M059J (cell line): ENCODE results near the gene RCC1. TPM values are rescaled to one million over a fixed set of nuclear protein-coding genes. Genes with fewer than 3 reads are reported as not detected.
"Not testable (repeated sequence)": the region's sequence is repeated elsewhere in the genome, so short reads cannot be mapped to it uniquely, and the experiment has no call there.

Experiments used
- DNase-seq: peaks from one replicate; pipeline ENCODE4 v3.0.0-alpha.2; 2012; ENCODE audit warnings: low read depth
- total RNA-seq: library from RNA; depleted of rRNA; stranded (reverse); fragments of >200 nt; shearing (Covaris generic); gene quantifications from 2 replicates; pipeline ENCODE4 v1.2.3, GENCODE V29; 2014; rRNA removed

Gene RCC1, protein sequence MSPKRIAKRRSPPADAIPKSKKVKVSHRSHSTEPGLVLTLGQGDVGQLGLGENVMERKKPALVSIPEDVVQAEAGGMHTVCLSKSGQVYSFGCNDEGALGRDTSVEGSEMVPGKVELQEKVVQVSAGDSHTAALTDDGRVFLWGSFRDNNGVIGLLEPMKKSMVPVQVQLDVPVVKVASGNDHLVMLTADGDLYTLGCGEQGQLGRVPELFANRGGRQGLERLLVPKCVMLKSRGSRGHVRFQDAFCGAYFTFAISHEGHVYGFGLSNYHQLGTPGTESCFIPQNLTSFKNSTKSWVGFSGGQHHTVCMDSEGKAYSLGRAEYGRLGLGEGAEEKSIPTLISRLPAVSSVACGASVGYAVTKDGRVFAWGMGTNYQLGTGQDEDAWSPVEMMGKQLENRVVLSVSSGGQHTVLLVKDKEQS
- total RNA-seq: 36.8 and 49.1 TPM in 2 replicates

DNA sequence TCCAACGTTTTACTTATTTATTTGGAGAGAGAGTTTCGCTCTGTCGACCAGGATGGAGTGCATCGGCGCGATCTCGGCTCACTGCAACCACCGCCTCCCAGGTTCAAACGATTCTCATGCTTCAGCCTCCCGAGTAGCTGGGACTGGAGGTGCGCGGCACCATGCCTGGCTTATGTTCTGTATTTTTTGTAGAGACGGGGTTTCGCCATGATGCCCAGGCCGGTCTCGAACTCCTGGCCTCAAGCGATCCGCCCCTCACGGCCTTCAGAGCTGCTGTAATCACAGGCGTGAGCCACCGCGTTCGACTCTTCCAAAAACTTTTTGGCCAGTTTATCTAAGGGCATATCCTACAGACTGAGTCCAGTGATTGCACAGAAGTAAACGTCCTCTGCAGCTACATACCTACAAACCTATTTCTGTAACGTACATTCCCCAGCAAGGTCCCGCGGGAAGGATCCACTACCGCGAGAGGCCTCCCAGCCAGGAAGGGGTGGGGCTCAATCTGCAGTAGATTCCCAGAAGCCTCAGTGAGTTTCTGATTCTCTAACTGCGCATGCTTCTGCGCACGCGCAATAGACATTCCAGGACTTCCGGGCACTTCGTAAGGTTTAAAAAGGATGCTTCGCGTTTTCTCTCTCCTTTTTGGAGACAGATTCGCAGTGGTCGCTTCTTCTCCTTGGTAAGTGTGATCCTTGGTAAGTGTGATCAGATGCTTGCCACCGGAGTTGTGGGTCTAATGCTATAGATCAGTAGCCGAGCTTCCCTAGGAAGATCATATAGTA lies at the start of gene RCC1:
TSS of gene RCC1 (plus strand) at position 638 of the 782 bp plus-strand sequence. CDS start 23,824 bp downstream, outside the sequence.
- peak; percentile 99 for DNase-seq

DNA sequence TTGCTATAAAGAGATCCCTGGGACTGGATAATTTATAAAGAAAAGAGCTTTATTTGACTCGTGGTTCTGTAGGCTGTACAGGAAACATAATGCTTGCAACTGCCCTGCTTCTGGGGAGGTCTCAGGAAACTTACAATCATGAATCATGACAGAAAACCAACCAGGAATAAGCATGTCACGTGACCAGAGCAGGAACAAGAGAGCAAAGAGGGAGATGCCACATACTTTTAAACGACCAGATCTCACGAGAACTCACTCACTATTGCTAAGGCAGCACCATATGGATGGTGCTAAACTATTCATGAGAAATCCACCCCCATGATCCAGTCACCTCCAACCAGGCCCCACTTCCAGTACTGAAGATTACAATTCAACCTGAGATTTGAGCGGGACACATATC lies 49.8 kb upstream of the RCC1 start:
- DNase-seq: peak; percentile 81

DNA sequence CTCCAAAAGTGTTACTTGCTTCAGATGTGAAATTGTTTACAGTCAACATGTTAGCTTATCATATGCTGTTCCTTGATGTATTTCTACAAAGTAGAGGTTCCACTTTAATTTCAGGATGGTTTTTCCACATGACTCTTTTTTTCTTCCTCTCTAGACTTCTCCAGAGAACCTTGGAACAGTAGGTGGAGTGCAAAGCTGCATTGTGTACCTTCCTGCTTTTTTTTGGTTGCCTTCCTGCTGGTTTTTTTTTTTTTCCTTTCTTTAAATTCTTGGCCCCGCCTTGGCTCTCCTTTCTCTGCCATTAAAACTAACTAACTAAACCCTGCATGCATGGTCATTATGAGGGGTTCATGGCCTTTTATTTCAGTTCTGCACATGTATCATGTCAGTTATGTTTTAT lies 48.2 kb upstream of the RCC1 start:
- DNase-seq: no peak

DNA sequence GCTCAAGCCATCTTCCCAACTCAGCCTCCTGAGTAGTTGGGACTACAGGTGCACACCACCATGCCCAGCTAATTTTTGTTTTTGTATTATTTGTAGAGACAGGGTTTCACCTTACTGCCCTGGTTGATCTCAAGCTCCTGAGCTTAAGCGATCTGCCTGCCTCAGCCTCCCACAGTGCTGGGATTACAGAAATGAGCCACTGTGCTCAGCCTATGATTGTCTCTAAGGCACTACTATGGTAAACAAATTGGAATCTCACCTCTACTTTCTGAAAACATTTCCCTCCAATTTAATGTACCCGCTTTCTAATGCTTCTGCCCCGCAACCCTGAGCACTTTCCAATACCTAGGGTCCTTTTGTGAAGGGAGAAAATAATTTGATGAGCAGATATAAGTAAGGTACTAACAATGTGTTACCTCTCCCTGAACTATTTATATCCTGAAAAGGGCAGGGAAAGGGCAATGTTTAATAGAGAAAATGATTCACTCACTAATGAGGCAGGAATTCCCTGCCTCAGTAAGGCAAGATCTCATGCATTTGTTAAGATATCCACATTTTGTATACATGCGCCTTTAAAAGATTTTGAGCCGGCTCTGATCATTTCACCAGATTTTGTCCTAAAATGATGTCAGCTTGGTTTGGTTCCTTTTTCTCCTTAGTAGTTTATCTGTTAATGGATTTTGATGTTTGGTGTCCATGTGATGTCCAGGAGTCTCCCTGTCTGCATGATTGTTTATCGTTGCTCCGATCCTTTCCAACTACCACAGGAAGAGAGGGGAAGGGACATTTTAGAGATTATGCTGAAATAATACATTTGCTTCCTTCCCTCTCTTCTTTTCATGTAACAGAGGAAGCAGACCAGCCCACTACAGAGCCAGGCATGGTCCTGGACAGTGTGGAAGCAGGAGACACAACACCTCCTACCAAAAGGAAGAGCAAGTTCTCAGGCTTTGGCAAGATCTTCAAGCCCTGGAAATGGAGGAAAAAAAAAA lies 47.3 kb upstream of the RCC1 start:
- DNase-seq: peak; percentile 51

DNA sequence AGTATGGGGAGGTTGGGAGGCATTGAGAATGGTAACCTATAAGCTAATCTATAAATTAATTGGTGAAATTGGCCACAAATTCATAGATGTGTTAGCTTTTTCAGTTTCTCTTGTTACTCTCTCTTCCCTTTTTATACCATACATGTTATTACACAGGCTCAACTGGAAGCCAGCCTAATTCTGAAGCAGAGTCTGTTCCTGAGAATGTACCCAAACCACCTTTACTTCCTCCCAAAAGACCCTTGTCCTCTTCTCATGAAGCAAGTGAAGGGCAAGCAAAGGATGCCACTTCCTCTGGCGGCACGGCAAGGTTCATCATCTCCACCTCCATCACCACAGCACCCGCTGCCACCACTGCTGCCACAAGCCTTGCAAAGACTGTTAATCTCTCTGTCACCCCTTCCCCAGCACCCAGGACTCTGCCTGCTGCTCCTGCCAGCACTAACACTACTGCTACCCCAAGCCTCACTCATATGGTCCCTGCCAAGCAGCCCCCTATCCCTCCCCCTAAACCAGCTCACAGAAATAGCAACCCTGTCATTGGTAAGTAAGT lies 39.5 kb upstream of the RCC1 start:
- DNase-seq: no peak

DNA sequence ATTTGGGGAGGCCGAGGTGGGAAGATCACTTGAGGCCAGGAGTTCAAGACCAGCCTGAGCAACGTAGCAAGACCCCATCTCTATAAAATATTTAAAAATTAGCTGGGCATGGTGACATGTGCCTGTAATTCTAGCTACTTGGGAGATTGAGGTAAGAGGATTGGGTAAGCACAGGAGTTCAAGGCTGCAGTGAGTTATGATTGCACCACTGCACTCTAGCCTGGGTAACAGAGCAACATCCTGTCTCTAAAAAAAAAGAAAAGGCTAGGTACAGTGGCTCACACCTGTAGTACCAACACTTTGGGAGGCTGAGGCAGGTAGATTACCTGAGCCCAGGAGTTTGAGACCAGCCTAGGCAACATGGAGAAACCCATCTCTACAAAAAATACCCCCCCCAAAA lies 35.7 kb upstream of the RCC1 start:
- DNase-seq: no peak

DNA sequence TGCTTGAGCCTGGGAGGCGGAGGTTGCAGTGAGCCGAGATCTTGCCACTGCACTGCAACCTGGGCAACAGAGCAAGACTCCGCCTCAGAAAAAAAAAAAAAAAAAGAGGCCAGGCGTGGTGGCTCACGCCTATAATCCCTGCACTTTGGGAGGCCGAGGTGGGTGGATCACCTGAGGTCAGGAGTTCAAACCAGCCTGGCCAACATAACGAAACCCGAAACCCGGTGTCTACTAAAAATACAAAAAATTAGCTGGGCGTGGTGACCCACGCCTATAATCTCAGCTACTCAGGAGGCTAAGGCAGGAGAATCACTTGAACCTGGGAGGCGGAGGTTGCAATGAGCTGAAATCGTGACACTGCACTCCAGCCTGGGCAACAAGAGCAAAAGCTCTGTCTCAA lies 26.3 kb upstream of the RCC1 start:
- not testable (repeated sequence) for DNase-seq

DNA sequence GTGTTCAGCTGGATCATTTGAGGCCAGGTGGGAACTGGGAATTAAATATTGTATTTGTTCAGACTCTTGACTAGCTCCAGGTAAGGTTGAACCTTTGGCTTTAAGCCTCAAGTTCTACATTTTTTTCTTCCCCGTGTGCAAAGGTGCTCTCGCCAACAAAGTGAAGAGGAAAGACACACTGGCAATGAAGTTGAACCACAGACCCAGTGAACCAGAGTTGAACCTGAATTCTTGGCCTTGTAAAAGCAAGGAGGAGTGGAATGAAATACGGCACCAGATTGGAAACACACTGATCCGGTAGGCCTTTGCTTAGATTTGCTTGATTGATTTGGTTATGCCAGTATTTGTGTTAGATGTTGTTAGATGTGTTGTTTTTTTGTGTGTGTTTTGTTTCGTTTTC lies 25.5 kb upstream of the RCC1 start:
- no peak for DNase-seq

DNA sequence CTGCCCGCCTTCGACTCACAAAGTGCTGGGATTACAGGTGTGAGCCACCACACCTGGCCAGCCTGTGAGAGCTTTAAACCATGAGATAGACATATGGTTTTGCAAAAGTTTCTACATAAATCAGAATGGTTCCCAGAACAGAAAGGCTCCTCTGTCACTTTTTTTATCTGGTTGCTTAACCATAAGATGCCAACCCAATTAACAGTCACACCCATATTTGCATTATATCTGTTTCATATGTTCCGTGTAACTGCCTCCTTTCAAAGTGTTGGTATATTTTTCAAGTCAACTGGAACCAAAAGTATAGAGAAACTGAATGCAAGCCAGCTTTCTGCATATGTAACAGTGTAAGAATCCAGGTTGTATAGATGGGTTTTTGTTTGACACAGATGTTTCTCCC lies 23.7 kb upstream of the RCC1 start:
- no peak for DNase-seq

DNA sequence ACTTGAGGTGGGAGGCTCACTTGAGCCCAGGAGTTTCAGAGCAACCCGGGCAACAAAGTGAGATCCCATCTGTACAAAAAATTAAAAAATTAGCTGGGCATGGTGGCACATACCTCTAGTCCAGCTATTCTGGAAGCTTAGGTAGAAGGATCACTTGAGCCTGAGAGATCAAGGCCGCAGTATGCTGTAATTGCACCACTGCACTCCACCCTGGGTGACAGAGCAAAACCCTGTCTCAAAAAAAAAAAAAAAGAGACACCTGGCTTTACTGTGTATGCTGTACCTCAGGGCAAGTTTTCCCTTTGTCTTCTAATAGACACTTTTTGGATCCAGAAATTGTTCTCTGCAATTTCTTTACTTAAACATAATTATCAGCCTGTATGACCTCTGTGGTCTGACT lies 23.1 kb upstream of the RCC1 start:
- no peak for DNase-seq

DNA sequence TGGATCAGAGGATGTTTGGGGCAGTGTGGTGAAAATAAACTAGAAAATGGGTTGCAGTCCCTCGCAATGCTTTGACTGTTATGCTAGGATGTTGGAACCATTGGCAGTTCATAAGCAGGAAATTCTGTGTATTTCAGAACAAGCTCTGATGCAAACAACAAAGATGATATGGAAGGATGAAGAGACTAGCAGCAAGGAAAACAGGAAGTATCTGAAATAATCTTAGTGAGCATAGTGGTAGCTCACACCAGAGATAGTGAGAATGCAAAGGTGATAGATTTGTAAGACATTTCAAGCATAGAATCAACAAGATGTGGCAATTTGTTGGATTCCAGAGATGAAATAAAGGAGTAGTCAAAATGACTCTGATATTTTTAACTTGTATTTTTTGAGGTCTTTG lies 11.1 kb upstream of the RCC1 start:
- no peak for DNase-seq

DNA sequence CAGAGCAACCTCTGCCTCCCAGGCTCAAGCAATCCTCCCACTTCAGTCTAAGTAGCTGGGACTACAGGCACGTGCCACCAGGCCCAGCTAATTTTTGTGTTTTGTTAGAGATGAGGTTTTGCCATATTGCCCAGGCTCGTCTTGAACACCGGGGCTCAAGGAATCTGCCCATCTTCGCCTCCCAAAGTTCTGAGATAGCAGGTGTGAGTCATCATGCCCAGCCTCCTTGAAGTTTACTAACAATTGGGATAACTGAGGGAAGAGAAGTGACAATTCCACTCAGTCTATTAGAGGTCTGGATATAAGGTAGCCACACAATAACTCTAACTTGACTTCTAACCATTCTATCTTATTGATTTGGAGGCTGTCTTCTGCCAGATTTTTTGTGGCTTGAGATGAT lies 6.3 kb upstream of the RCC1 start:
- no peak for DNase-seq

DNA sequence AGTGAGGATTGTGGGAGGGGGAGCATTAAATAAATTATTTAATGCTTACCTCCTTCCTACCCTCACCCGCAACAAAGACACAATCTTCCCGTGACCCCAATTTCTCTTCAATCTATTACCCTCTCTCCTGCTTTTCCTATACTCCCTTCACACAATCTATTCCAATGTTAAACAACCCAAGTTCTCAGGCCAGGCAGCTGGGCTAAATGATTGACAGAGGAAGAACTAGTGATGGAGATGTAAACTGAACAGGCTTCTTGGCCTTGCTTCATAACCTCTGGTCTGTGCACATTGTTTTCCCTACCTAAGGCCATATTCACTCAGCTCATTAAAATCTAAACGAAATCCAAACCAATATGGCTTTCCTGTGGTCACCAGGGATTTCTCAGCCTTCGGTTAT lies 3.9 kb upstream of the RCC1 start:
- no peak for DNase-seq

DNA sequence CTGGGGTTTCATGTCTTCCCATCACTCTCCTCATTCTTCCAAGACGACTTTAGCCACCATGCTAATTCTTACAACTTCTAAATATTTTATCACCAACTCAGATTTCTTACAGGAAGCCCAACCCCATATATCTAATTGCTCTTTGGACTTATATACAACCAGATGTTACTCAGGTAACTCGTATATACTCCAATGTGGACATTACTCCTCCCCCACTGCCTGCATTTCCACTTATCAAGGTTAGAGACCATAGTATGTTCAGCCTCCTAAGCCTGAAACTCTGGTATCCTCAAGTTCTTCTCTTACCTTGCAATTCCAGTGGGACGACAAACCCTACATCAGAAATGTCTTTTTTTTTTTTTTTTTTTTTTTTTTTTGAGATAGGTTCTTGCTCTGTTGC lies 2.7 kb upstream of the RCC1 start:
- DNase-seq: no peak

DNA sequence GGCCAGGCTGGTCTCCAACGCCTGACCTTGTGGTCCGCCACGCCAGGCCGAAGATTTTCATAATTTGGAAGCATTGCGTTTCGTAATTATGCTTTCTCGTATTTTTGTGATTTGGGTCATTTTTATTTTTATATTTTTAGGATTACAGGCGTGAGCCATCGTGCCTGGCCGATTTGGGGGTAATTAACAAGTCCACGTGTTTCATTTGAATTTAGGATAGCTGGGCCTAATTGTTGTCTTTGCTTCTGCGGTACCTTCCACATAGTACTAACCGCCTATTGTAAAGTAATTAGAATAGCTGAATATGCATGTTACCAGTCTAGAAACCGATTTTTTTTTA lies 1.0 kb downstream of the RCC1 start:
- no peak for DNase-seq

DNA sequence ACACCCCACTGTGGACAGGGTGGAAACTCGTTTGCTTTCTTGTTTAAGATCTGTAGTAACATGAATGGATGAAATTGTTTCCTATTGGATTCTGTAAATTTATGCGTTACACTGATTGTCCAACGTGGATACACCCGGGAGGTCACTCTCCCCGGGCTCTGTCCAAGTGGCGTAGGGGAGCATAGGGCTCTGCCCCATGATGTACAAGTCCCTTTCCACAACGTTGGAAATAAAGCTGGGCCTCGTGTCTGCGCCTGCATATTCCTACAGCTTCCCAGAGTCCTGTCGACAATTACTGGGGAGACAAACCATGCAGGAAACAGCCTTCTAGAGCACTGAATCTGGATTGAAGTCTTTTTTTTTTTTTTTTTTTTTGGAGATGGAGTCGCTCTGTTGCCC lies 1.4 kb downstream of the RCC1 start:
- no peak for DNase-seq

DNA sequence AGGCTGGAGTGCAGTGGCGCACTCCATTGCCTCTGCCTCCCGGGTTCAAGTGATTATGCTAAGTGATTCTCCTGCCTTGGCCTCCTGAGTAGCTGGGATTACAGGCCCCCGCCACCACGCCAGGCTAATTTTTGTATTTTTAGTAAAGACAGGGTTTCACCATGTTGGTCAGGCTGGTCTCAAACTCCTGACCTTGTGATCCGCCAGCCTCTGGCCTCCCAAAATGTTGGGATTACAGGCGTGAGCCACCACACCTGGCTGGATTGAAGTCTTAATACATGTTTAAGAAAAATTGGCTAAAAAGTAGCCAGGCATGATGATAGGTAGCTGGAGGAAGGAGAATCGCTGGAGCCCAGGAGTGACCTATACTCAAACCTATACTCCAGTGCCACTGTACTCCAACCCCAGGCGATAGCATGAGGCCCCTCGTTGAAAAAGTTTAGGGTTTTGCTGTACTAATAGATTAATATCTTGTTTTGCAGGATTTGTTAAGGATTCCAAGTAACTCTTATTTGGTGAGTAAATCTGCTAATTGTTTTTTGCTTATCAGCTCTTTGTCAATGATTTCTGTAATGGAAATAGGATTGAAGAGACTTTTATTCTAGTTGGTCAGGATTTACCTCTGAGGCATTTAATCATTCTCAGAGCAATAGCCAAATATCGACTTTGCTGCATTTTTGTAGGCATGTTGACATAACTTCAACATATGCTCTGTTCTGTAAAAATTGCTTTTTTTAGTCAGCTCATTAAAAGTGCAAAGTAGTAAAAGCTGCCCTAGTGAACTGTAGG lies 2.0 kb downstream of the RCC1 start:
- DNase-seq: no peak

DNA sequence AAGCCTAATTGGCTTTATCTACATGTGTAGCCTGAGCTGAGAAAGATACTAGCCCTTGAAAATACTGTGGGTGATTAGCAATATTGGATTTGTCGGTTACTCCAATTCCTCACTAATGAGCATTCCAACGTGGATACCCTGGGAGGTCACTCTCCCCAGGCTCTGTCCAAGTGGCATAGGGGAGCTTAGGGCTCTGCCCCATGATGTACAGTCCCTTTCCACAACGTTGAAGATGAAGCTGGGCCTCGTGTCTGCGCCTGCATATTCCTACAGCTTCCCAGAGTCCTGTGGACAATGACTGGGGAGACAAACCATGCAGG lies 2.6 kb downstream of the RCC1 start:
- DNase-seq: no peak

DNA sequence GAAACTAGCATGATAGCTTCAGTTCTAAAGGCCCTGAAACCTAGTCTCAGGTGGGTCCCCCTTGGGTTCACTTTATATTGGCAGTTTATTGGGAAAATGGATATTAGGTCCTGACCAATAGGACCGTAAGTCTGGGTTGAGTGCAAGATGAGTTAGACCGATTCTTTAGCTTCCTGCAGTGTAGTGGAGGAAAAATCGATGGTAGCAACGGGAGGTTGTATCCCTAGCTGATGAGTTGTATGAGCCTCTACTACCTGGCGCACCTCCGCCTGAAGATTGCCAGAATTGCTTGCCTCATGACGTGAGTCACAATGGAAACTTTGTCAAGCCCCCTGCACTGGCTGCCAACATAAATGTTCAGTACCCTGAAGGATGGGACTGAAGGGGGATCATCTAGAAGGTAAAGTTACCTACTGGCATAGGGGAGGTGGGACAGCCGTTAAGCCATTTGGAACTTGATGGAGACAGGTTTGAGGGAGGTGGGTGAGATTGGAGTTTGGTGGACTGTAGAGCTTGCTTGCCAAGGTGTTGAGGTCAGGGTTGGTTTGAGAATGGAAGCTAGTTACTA lies 3.9 kb downstream of the RCC1 start:
- no peak for DNase-seq

DNA sequence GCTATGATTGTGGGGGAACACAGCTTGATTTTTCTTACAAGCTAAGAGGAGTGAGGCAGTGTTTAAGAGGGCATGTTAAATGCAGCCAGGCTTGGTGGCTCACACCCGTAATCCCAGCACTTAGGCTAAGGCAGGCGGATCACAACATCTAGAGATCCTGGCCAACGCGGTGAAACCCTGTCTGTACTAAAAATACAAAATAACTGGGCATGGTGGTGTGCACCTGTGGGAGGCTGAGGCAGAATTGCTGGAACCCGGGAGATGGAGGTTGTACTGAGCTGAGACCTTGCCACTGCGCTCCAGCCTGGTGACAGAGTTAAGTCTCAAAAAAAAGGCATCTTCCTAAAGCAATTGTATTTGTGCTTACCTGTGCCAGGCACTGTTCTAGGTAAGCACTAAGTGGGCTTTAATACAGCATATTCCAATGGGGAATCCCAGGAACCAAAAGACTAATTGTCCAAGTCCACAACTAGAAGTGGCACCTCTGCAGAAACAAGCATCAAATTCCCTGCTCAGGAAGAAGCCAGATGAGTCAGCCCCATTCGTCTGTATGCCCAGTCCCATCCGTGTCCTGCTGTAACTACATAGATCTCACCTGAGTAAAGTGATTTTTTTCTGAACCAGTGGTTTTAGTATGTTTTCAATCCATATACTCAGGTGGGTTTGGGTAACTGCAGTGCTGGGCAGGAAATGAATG lies 4.6 kb downstream of the RCC1 start:
- peak; percentile 66 for DNase-seq
